A549 (cell line): Measurements from ENCODE around the gene SMAD5. TPM values are rescaled to one million over a fixed set of nuclear protein-coding genes. Genes with fewer than 3 reads are reported as not detected.

ENCODE experiments used
- ATAC-seq, 2 experiments: fragments of 200-7000 bp in 1 of 2; fragments of >200 bp in 1 of 2; cut with Nextera tagmentation in 1 of 2; cut with Tn5 transposase in 1 of 2; 3 replicates each; pipeline versions ENCODE4 v1.8.0 to v1.9.1; 2018 to 2020; ENCODE audit warnings: mild to moderate bottlenecking in 1 of 2, moderate library complexity in 1 of 2
- CTCF ChIA-PET: fragments of 300-600 bp; sonication (Branson Sonifier 250); formaldehyde crosslinking; extraction: SDS; loops from one replicate; lab custom pipeline; 2021; ENCODE audit warnings: antibody characterized with exemption, inconsistent platforms; lab: Yijun Ruan, JAX
- POLR2A ChIA-PET: fragments of 350-600 bp; formaldehyde crosslinking; extraction: SDS; loops from one replicate; lab custom pipeline; 2021; ENCODE audit warnings: antibody characterized with exemption, inconsistent platforms; lab: Yijun Ruan, JAX
- DNase-seq, 2 experiments: peaks; one replicate each; pipeline versions ENCODE4 v3.0.0 to v3.0.0-alpha.2; 2011 to 2016; ENCODE audit warnings: low read depth in 1 of 2, low spot score in 1 of 2
- FAIRE-seq: peaks from 2 replicates; lab custom pipeline; 2011; peaks lifted over from hg19 to GRCh38; lab: Jason Lieb, UNC
- H3K27ac ChIP-seq, 2 experiments: fragments of >200 bp; sonication (Bioruptor Twin); formaldehyde crosslinking; 3 replicates each; pipeline ENCODE4 v1.5.1; 2016 to 2017
- H3K4me1 ChIP-seq: fragments of >200 bp; sonication (Bioruptor Twin); formaldehyde crosslinking; 3 replicates; pipeline ENCODE4 v1.6.1; 2016
- H3K4me2 ChIP-seq: fragments of >200 bp; sonication (Bioruptor Twin); formaldehyde crosslinking; 3 replicates; pipeline ENCODE4 v1.6.1; 2016
- H3K4me3 ChIP-seq: fragments of >200 bp; sonication (Bioruptor Twin); formaldehyde crosslinking; 3 replicates; pipeline ENCODE4 v1.5.1; 2016
- H3K9me3 ChIP-seq: fragments of >200 bp; sonication (Bioruptor Twin); formaldehyde crosslinking; 3 replicates; pipeline ENCODE4 v1.6.1; 2016
- CHD2 ChIP-seq: fragments of 150-350 bp; IDR thresholded peaks from 2 replicates; pipeline ENCODE4 v1.6.1; 2014; ENCODE audit warnings: low read length; ENCODE audit not compliant: partially characterized antibody
- CHD4 ChIP-seq: fragments of 200-600 bp; sonication (generic); IDR thresholded peaks from 2 replicates; pipeline ENCODE4 v1.6.1; 2016; ENCODE audit warnings: antibody characterized with exemption, mild to moderate bottlenecking, borderline replicate concordance
- E2F6 ChIP-seq: IDR thresholded peaks from 2 replicates; pipeline ENCODE4 v1.6.1; 2012; ENCODE audit warnings: low read depth, borderline replicate concordance
- ELK1 ChIP-seq: fragments of 150-350 bp; IDR thresholded peaks from 2 replicates; pipeline ENCODE4 v1.6.1; 2014; ENCODE audit warnings: low read depth, mild to moderate bottlenecking, low read length
- FOSB ChIP-seq: fragments of 250-450 bp; sonication (Bioruptor Pico); IDR thresholded peaks from 2 replicates; pipeline ENCODE4 v1.5.0; 2020; ENCODE audit warnings: mild to moderate bottlenecking, moderate library complexity
- FOXS1 ChIP-seq: fragments of 250-450 bp; sonication (Bioruptor Pico); IDR thresholded peaks from 2 replicates; pipeline ENCODE4 v1.5.0; 2020; ENCODE audit warnings: mild to moderate bottlenecking, moderate library complexity
- GATA3 ChIP-seq: IDR thresholded peaks from 2 replicates; pipeline ENCODE4 v1.6.1; 2012; ENCODE audit warnings: borderline replicate concordance
- HDAC2 ChIP-seq: fragments of 200-600 bp; sonication (generic); IDR thresholded peaks from 2 replicates; pipeline ENCODE4 v1.6.1; 2016
- HES2 ChIP-seq: fragments of >200 bp; sonication (Bioruptor Twin); formaldehyde crosslinking; IDR thresholded peaks from 2 replicates; pipeline ENCODE4 v1.6.1; 2016
- KDM1A ChIP-seq: fragments of 200-600 bp; sonication (generic); IDR thresholded peaks from 2 replicates; pipeline ENCODE4 v1.6.1; 2016; ENCODE audit warnings: low read depth, mild to moderate bottlenecking
- KDM5A ChIP-seq: fragments of 200-600 bp; sonication (generic); IDR thresholded peaks from 2 replicates; pipeline ENCODE4 v1.6.1; 2016; ENCODE audit warnings: antibody characterized with exemption, mild to moderate bottlenecking
- MAX ChIP-seq: IDR thresholded peaks from 2 replicates; pipeline ENCODE4 v1.6.1; 2012
- MAZ ChIP-seq: fragments of 150-350 bp; IDR thresholded peaks from 2 replicates; pipeline ENCODE4 v1.6.1; 2014; ENCODE audit warnings: antibody characterized with exemption, low read depth, low read length, borderline replicate concordance
- MYC ChIP-seq: IDR thresholded peaks from 2 replicates; pipeline ENCODE4 v1.6.1; 2012; ENCODE audit warnings: mild to moderate bottlenecking, inconsistent platforms, low read length, improper control_type of control experiment, borderline replicate concordance
- POLR2A ChIP-seq: IDR thresholded peaks from 2 replicates; pipeline ENCODE4 v1.6.1; 2012; ENCODE audit warnings: mild to moderate bottlenecking, low read length
- POLR2AphosphoS2 ChIP-seq: conservative IDR thresholded peaks from 2 replicates; pipeline ENCODE4 v1.6.1; 2012; ENCODE audit warnings: low read length, improper control_type of control experiment, inconsistent platforms
- RAD21 ChIP-seq, 2 experiments: fragments of >200 bp in 1 of 2; sonication (Bioruptor Twin) in 1 of 2; formaldehyde crosslinking in 1 of 2; IDR thresholded peaks in 1 of 2; conservative IDR thresholded peaks in 1 of 2; 2 replicates in 1 of 2; 3 replicates in 1 of 2; pipeline ENCODE4 v1.6.1; 2012 to 2018; ENCODE audit warnings: inconsistent platforms in 1 of 2
- RARB ChIP-seq: fragments of 250-450 bp; sonication (Bioruptor Pico); IDR thresholded peaks from 2 replicates; pipeline ENCODE4 v1.8.0; 2021; ENCODE audit warnings: mild to moderate bottlenecking, moderate library complexity
- RNF2 ChIP-seq: fragments of 200-600 bp; sonication (generic); IDR thresholded peaks from 2 replicates; pipeline ENCODE4 v1.6.1; 2016; ENCODE audit warnings: low read depth, mild to moderate bottlenecking, antibody characterized with exemption, moderate library complexity, borderline replicate concordance
- TFCP2L1 ChIP-seq: fragments of 250-450 bp; sonication (Bioruptor Pico); IDR thresholded peaks from 2 replicates; pipeline ENCODE4 v1.5.0; 2021; ENCODE audit warnings: mild to moderate bottlenecking
- TP53 ChIP-seq: fragments of 250-450 bp; sonication (Bioruptor Pico); IDR thresholded peaks from 2 replicates; pipeline ENCODE4 v1.5.0; 2021; ENCODE audit warnings: mild to moderate bottlenecking, moderate library complexity
- ZC3H11A ChIP-seq: fragments of 450-650 bp; IDR thresholded peaks from 2 replicates; pipeline ENCODE4 v1.6.1; 2014; ENCODE audit warnings: antibody characterized with exemption, mild to moderate bottlenecking
- ZFP36 ChIP-seq: fragments of 450-650 bp; IDR thresholded peaks from 2 replicates; pipeline ENCODE4 v1.6.1; 2014; ENCODE audit warnings: borderline replicate concordance; ENCODE audit not compliant: partially characterized antibody
- WGBS: methylation state at CpG from one replicate; pipeline ENCODE4 v1.1.6; 2017; ENCODE audit errors: missing lambda C conversion rate; 5-methylcytosine and 5-hydroxymethylcytosine counted together
- polyA plus RNA-seq, 4 experiments: library from polyadenylated mRNA; depleted of rRNA in 3 of 4; stranded (reverse); fragments of >200 nt; fragmentation: RNase III in 1 of 4; extraction: RNeasy Plus Mini Kit Qiagen cat#74134 plus additional on column Dnase treatment in 1 of 4; gene quantifications; 2 replicates in 3 of 4; 3 replicates in 1 of 4; pipeline ENCODE4 v1.2.3, GENCODE V29; 2011 to 2017
- TF ChIP-seq, protein P1 (sequence below): fragments of 200-600 bp; sonication (generic); IDR thresholded peaks from 2 replicates; pipeline ENCODE4 v1.6.1; 2016; ENCODE audit warnings: antibody characterized with exemption, mild to moderate bottlenecking, moderate library complexity

Gene SMAD5
- polyA plus RNA-seq, 2 of the 4 experiments (the other 2 are of a cell fraction): 17.1 to 101 TPM

DNA sequence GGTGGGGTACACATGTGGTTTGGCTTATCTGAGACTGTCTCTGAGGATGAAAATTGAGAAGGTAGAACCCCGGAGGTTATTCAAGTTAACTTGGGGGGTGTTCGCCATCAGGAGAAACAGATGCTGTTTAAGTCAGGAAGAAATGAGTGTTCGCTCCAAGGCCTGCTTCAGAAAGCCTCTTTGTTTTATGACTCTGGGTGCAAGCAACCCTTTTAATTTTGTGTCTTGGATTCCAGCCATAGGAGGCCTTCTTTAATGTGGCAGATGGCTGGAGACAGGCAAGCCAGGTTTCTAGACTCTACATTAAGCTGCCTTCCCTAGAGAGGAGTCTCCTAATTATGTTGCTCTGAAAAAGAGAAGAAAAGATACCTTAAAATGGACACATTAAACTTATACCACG is 4.2 kb upstream of the SMAD5 start (continued):
- TF ChIP-seq ELK1: no peak
- no peak for TF ChIP-seq GATA3
- no peak for TF ChIP-seq CHD2
- no peak for TF ChIP-seq CHD4
- no peak for TF ChIP-seq MYC
- no peak for TF ChIP-seq POLR2A
- TF ChIP-seq ZFP36: no peak

- H3K4me3 ChIP-seq: no peak overlapping the region
- H3K4me1 ChIP-seq: peaks cover 11% of the 10 kb centered on the region
- TF ChIP-seq MAZ (no peak), HDAC2 (no peak), ELK1 (no peak), KDM5A (no peak), TP53 (no peak), KDM1A (no peak), HES2 (no peak), RAD21 (conservative IDR thresholded peaks at IDR 0.05 in 1 of 2, IDR thresholded peaks at IDR 0.05 in 1 of 2) (no peak), GATA3 (no peak), MAX (no peak), TFCP2L1 (no peak), FOSB (CRISPR knock-in tag) (no peak), POLR2AphosphoS2 (no peak), RARB (CRISPR knock-in tag) (no peak), RNF2 (no peak), ZC3H11A (no peak), FOXS1 (CRISPR knock-in tag) (no peak), E2F6 (no peak)
- TF ChIP-seq, protein P1, sequence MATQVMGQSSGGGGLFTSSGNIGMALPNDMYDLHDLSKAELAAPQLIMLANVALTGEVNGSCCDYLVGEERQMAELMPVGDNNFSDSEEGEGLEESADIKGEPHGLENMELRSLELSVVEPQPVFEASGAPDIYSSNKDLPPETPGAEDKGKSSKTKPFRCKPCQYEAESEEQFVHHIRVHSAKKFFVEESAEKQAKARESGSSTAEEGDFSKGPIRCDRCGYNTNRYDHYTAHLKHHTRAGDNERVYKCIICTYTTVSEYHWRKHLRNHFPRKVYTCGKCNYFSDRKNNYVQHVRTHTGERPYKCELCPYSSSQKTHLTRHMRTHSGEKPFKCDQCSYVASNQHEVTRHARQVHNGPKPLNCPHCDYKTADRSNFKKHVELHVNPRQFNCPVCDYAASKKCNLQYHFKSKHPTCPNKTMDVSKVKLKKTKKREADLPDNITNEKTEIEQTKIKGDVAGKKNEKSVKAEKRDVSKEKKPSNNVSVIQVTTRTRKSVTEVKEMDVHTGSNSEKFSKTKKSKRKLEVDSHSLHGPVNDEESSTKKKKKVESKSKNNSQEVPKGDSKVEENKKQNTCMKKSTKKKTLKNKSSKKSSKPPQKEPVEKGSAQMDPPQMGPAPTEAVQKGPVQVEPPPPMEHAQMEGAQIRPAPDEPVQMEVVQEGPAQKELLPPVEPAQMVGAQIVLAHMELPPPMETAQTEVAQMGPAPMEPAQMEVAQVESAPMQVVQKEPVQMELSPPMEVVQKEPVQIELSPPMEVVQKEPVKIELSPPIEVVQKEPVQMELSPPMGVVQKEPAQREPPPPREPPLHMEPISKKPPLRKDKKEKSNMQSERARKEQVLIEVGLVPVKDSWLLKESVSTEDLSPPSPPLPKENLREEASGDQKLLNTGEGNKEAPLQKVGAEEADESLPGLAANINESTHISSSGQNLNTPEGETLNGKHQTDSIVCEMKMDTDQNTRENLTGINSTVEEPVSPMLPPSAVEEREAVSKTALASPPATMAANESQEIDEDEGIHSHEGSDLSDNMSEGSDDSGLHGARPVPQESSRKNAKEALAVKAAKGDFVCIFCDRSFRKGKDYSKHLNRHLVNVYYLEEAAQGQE: no peak
- ATAC-seq: no peak
- no peaks in the 10 kb centered on the region for H3K9me3 ChIP-seq
- no peak for FAIRE-seq
- ChIA-PET POLR2A (no interaction called here), CTCF (interaction anchor here (0.9 to 1.0 kb wide), 2 partner anchors 13 to 44 kb away, joined by 3 read pairs; no protein-coding TSS in a partner anchor)
- no peak overlapping the region for H3K27ac ChIP-seq
- 86% methylated on average over 1 of the region's 1 CpG for WGBS
- DNase-seq: no peak
- H3K4me2 ChIP-seq: no peak overlapping the region
These were observed 3.2 kb upstream of the SMAD5 start for GRCh38 chr5:136129445-136129844.
